DOHH2 (cell line): ENCODE data around the gene SERPINI1.

Experiments
- CTCF ChIP-seq: fragments of 200-600 bp; sonication (generic); IDR thresholded peaks from one replicate; pipeline ENCODE4 v1.5.1; 2014; ENCODE audit warnings: antibody characterized with exemption, mild to moderate bottlenecking, low read depth, low read length; ENCODE audit not compliant: poor library complexity, severe bottlenecking
- EZH2phosphoT487 ChIP-seq: fragments of 200-600 bp; sonication (generic); IDR thresholded peaks from 2 replicates; pipeline ENCODE4 v1.6.1; 2017; ENCODE audit warnings: borderline replicate concordance, mild to moderate bottlenecking, antibody characterized with exemption, low read length, moderate library complexity, mixed read lengths

GRCh38 chr3:167750272-167750971 lies 14.9 kb downstream of the SERPINI1 start:
- TF ChIP-seq CTCF, result no peak
- no peak for TF ChIP-seq EZH2phosphoT487
